ENCODE results near the gene PTH1R. TPM values are rescaled to one million over a fixed set of nuclear protein-coding genes. Genes with fewer than 3 reads are reported as not detected.

Gene PTH1R
- total RNA-seq, 1 experiment from 2014 or later, result not detected

DNA sequence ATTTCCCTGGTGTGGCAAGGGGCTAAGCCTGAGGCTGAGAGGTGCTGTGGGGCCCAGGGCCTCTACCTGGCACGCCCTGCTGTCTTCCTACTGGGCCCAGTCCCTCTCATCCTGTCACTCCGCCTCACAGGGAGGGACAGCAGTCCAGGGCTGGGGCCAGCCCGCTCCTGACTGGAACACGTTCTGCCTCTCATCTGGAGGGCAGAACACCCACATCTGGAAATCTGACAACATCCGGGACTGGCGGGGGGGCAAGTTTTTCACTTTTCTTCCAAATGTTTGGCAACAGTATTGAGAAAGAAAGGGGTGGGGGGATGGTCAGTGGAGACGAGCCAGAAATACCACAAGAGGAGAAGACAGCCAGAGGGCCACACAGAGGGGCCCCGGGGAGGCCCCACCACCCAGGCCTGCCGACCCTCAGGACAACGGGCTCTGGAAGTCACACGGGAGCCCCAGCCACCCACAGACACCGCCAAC, 12.5 kb upstream of the PTH1R start:
- no peak overlapping the region for H3K4me3 Mint-ChIP-seq (ENCODE audit: low read depth, unreplicated experiment)
- TF ChIP-seq, protein P1, sequence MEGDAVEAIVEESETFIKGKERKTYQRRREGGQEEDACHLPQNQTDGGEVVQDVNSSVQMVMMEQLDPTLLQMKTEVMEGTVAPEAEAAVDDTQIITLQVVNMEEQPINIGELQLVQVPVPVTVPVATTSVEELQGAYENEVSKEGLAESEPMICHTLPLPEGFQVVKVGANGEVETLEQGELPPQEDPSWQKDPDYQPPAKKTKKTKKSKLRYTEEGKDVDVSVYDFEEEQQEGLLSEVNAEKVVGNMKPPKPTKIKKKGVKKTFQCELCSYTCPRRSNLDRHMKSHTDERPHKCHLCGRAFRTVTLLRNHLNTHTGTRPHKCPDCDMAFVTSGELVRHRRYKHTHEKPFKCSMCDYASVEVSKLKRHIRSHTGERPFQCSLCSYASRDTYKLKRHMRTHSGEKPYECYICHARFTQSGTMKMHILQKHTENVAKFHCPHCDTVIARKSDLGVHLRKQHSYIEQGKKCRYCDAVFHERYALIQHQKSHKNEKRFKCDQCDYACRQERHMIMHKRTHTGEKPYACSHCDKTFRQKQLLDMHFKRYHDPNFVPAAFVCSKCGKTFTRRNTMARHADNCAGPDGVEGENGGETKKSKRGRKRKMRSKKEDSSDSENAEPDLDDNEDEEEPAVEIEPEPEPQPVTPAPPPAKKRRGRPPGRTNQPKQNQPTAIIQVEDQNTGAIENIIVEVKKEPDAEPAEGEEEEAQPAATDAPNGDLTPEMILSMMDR (IDR thresholded peaks at IDR 0.05; ENCODE audit: unreplicated experiment), result no peak
- peaks cover 36% of the 10 kb centered on the region for H3K27me3 Mint-ChIP-seq (ENCODE audit: unreplicated experiment)
- intact Hi-C loops (cut with micrococcal nuclease; ENCODE audit: unreplicated experiment), result loop anchor here (5.0 kb wide), 1 partner anchor 42 kb away; no protein-coding TSS in a partner anchor
- BruUV-seq (replicated peaks), result no TSS peak
- H3K4me1 Mint-ChIP-seq (ENCODE audit: low read depth, unreplicated experiment), result no peaks in the 10 kb centered on the region
- H3K36me3 Mint-ChIP-seq (ENCODE audit: insufficient read depth, unreplicated experiment), result no peaks in the 10 kb centered on the region
- no peak for DNase-seq
- CTCF ChIA-PET, result no interaction called here
- H3K27ac Mint-ChIP-seq (ENCODE audit: unreplicated experiment), result no peak overlapping the region
- no peaks in the 10 kb centered on the region for H3K9me3 Mint-ChIP-seq (ENCODE audit: low read depth, unreplicated experiment)

DNA sequence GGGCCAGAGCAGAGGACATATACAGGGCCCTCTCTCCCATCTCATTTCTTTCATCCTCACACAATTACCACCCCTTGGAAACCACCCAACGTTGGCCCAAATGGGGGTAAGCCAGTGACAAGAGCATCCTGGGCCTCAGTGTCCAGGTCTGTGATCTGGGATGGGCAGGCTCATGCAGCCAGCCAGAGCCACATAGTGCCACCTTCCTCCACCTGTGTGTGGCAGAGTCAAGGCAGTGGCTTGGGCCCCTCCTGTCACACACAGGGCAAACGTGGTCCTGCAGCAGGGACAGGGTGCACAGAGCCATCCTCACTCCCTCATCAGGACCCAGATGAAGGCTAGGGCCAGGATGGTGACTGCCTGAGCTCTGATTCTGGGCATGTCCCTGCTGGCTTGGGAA, 12.0 kb upstream of the PTH1R start:
- Mint-ChIP-seq H3K27ac (ENCODE audit: unreplicated experiment) (no peak overlapping the region), H3K9me3 (ENCODE audit: low read depth, unreplicated experiment) (no peaks in the 10 kb centered on the region), H3K36me3 (ENCODE audit: insufficient read depth, unreplicated experiment) (no peaks in the 10 kb centered on the region), H3K4me3 (ENCODE audit: low read depth, unreplicated experiment) (no peak overlapping the region), H3K4me1 (ENCODE audit: low read depth, unreplicated experiment) (no peaks in the 10 kb centered on the region), H3K27me3 (ENCODE audit: unreplicated experiment) (peaks cover 41% of the 10 kb centered on the region)
- intact Hi-C loops (cut with micrococcal nuclease; ENCODE audit: unreplicated experiment), result loop anchor here (5.0 kb wide), 1 partner anchor 42 kb away; no protein-coding TSS in a partner anchor
- CTCF ChIA-PET, result no interaction called here
- TF ChIP-seq, protein P1 (IDR thresholded peaks at IDR 0.05; ENCODE audit: unreplicated experiment), result no peak
- no peak for DNase-seq
- BruUV-seq (replicated peaks), result no TSS peak

DNA sequence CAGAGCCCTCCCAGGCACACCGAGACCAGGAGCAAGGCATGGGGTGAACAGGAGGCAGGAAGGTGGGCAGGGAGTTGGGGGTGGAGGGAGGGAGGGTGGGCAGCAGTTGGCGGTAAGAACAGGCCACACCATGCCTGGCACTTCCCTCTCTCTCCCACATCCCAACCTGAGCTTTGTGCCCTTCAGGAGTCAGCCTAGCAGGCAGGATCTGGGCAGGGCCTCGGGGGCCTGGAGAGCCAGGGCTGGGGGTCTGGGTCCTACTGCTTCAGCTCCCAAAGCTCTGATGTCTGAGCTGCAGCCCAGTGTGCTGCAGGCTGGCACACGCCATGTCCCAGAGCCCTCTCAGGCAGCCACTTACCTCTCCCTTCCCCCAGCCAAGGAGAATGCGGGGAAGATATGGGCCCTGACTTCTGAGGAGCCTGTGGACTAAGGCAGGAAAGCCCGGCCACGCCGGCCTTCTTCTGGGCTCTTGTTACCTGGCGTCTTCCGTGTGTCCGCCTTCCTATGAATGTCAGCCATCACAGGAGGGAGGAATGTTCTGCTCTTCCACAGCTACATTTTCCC, 11.4 kb upstream of the PTH1R start:
- H3K27ac Mint-ChIP-seq (ENCODE audit: unreplicated experiment), result no peak overlapping the region
- H3K9me3 Mint-ChIP-seq (ENCODE audit: low read depth, unreplicated experiment), result no peaks in the 10 kb centered on the region
- H3K4me1 Mint-ChIP-seq (ENCODE audit: low read depth, unreplicated experiment), result no peaks in the 10 kb centered on the region
- CTCF ChIA-PET, result no interaction called here
- TF ChIP-seq, protein P1 (IDR thresholded peaks at IDR 0.05; ENCODE audit: unreplicated experiment), result no peak
- no TSS peak for BruUV-seq (replicated peaks)
- no peak for DNase-seq
- no peak overlapping the region for H3K4me3 Mint-ChIP-seq (ENCODE audit: low read depth, unreplicated experiment)
- intact Hi-C loops (cut with micrococcal nuclease; ENCODE audit: unreplicated experiment), result loop anchor here (5.0 kb wide), 1 partner anchor 41 kb away; no protein-coding TSS in a partner anchor
- no peaks in the 10 kb centered on the region for H3K36me3 Mint-ChIP-seq (ENCODE audit: insufficient read depth, unreplicated experiment)
- peaks cover 47% of the 10 kb centered on the region for H3K27me3 Mint-ChIP-seq (ENCODE audit: unreplicated experiment)

DNA sequence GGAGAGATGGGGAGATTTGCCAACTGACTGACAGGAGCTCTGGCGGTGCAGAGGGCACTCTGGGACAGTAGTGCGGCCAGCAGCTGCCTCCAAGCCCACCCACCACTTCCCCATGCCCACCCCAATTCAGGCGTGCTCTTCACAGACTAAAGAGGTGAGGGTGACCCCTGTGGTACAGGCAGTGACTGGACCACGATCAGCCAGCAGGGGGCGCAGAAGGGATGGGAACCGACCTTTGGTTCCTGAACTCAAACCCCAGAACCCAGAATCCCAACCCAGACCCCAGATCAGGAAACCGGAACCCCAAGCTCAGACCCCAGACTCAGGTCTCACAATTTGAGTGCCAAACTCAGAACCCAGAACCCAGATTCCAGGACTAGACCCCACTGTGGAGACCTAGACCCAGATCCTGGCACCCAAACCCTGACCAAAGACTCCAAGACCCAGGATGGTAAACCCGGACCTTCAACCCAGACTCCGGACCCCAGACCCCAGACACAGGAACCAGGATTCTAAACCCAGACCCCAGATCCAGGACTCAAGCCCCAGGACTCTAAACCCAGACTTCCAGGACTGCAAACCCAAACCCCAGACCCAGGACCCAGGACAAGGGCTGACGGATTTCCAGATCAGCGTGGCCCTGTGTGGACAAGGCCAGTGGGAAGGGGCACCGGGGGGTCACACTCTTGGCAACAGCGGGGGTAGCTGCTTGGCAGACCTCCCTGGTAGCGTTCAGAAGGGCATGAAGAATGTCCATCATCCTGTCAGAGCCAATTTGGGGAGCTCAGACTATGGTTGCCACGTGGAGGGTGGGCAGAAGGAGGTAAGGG, 10.6 kb upstream of the PTH1R start:
- H3K36me3 Mint-ChIP-seq (ENCODE audit: insufficient read depth, unreplicated experiment), result no peaks in the 10 kb centered on the region
- CTCF ChIA-PET, result interaction anchor here (0.7 kb wide), 1 partner anchor 43 kb away, joined by 5 read pairs; no protein-coding TSS in a partner anchor
- DNase-seq, result peak; percentile 83
- no peaks in the 10 kb centered on the region for H3K4me1 Mint-ChIP-seq (ENCODE audit: low read depth, unreplicated experiment)
- no peak overlapping the region for H3K4me3 Mint-ChIP-seq (ENCODE audit: low read depth, unreplicated experiment)
- no TSS peak for BruUV-seq (replicated peaks)
- TF ChIP-seq, protein P1 (IDR thresholded peaks at IDR 0.05; ENCODE audit: unreplicated experiment), result peak; percentile 78
- H3K9me3 Mint-ChIP-seq (ENCODE audit: low read depth, unreplicated experiment), result no peaks in the 10 kb centered on the region
- H3K27ac Mint-ChIP-seq (ENCODE audit: unreplicated experiment), result no peak overlapping the region
- intact Hi-C loops (cut with micrococcal nuclease; ENCODE audit: unreplicated experiment), result loop anchor here (5.0 kb wide), 1 partner anchor 40 kb away; no protein-coding TSS in a partner anchor
- peaks cover 54% of the 10 kb centered on the region for H3K27me3 Mint-ChIP-seq (ENCODE audit: unreplicated experiment)
